ENCODE measurements around the gene GDNF.
"Not testable (repeated sequence)": the region's sequence is repeated elsewhere in the genome, so short reads cannot be mapped to it uniquely, and the experiment has no call there.

GDNF gene, protein sequence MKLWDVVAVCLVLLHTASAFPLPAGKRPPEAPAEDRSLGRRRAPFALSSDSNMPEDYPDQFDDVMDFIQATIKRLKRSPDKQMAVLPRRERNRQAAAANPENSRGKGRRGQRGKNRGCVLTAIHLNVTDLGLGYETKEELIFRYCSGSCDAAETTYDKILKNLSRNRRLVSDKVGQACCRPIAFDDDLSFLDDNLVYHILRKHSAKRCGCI

DNA sequence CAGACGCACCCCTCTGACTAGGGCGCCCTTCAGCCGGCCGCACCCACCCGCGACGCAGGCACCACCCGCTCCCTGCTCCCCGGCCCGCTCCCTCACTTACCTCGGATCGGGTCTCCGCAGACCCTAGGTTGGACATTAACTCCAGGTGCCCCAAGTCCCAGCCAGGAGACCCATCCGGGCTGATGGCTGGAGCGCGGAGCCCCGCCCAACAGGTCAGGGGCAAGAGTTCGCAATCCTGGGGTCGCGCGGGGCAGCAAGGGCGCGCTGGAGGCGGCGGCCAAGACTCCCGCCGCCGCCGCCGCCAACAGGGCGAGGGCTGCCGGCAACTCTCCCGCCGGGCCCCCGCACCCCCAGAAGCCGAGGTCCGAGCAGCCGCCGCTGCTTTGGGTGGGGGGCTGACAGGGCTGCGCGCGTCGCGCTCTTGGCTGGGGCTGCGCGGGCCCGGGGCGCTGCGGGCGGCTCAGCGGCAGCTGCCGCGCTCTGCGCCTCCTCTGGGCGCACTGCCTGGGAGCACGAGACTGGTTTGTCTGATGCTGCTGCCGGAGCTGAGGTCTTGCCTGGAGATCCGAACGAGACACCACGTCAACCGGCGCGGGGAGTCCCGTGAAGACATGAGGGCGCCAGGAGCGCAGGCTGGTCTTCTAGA, at the start of gene GDNF:
TSS of gene GDNF (minus strand) at position 635 of the 646 bp plus-strand sequence. CDS start 5,245 bp downstream, outside the sequence.
- no peak for DNase-seq

DNA sequence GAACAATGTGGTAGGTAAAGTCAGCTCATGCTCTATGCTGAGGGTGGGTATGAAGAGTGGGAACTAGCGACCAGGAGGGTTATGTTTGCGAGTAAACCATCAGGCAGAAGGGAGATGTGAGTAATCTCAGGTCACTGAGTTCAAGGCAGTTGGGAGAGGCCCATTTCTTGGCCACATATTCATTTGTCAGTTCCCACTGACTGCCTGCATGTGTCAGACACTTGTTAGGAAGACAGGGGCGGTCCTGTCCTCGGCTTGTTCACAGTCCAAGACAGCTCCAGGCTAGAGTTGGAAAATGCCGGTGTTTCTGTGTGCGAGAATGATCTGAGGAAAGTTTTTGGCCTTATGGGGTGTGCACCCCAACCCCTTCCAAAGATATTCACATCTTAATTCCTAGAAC, 48.6 kb upstream of the GDNF start:
- no peak for DNase-seq

DNA sequence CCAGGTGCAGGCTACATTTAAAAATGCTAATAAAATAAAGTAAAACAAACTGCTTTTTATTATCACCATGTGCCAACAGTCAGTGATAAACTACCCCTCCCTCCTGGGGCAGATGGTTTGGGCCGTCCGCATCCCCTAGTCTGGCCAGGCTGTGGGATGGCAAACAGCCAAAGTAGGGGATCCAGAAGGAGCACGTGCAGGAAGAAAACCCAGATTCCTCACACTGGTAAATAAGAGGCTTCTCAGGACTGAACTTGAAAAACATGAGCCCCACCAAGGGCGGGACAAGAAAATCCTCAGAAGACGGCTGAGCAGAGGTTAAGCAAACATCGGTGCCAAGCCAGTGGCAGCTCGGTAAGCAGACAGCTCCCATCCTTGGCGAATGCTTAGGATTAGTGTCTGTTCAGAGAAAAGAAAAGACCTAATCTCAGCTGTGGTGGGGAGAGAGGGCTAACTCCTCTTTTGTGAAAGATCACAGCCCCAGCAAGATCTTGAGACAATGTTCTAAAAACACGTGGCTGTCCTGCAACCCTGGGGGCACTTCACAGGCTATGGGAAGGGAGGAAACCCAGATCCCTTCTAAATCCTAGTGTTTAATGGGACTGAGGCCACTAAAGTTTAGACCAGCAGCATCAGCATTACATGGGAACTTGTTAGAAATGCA, 46.5 kb upstream of the GDNF start:
- no peak for DNase-seq

DNA sequence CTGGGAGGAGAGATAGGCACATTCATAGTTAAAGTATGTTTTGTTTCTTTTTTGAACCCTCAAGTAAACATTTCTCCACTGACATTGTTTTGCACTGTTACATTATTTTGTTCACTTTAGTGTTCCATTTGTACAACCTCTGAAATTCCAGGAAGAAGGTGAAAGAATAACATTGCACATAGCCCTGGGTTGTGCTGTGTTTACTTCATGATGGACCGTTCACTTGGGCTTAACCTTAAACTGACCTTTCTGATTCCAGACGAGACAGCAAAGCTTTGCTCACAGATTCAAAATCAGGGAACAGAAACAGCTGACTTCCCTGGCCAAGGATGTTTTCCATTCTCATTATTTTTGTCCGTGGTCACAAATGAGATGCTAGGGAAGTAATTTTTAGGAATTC, 42.8 kb upstream of the GDNF start:
- no peak for DNase-seq

DNA sequence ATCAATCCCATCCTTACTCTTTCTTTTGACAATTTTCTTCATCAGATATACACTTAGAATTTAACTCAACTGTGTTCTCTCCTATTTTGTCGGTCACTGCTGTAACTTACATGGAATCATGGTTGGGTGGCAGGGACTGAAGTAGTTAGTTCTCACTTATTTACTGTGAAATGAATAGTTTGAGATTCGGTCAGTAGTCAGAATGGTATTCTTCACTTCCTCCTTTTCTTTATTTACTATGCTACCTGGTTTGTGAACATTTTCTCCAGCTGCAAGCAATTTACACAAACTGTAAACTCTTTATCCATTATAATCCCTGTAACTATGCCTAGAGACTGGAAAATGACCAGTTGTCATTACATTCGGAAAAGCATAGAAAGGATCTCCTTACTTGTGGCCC, 41.5 kb upstream of the GDNF start:
- no peak for DNase-seq

DNA sequence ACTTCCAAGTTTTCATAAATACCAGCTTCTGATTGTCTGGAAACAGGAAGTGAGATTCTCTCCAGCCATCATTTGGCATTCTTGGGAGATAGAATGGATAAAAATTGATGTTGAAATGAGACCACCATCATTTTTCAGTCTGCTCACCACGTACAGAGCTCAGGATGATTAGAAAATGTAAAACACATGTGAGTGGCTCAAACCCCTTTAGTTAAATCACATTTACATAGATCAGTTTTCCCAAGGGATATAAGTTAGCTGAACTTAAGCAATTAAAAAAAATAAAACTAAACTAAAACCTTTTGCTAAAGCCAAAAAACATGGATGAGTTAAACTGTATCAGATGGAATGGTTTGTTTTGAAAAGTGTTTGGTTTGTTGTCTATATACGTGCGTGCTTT, 37.1 kb upstream of the GDNF start:
- DNase-seq = no peak

DNA sequence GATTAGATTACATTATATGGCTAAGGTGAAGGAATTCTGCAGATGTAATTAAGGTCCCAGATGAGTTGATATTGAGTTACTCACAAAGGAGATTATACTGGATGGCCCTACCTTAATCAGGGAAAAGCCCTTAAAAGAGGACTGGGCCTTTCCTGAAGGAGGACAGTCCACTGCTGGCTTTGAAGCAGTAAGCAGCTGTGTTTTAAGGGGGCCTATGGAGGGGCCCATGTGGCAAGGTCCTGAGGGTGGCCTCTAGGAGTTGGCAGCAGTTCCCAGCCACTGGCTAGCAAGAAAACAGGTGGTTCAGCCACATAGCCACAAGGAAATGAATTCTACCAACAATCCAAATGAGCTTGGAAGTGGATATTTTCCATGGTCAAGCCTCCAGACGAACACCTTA, 36.4 kb upstream of the GDNF start:
- no peak for DNase-seq

DNA sequence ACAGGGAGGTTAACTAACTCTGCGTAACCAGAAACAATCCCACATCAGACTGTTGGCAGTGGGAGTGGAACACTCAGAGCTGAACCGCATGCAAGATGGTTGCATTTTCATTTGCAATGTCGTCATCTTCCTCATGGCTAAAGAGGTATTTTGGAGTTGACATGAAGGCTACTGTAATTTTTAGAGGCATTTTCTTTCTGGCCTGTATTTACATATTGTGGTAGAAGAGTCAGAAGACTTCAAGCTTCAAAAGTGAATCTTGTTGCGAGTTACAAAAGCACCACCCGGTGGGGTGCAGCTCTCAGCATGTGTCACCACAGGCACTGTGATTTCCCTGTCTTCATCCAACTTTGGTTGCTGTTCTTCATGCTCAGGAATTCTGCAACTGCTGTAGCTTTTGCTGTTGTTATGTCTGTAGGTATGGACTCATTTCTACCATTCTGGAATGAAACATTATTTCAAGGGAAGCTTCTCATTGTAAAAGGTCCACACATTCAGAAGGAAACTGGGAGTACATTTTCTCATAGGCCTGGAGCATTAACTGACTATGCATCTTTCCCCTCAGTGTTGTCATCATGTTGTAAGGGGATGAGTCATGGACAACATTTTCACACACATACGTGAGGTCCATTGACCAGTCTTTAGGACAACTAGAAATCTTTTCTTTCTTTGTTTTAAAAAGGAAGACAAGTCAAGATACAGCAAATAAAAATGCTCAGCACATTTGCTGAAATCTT, 35.4 kb upstream of the GDNF start:
- no peak for DNase-seq

DNA sequence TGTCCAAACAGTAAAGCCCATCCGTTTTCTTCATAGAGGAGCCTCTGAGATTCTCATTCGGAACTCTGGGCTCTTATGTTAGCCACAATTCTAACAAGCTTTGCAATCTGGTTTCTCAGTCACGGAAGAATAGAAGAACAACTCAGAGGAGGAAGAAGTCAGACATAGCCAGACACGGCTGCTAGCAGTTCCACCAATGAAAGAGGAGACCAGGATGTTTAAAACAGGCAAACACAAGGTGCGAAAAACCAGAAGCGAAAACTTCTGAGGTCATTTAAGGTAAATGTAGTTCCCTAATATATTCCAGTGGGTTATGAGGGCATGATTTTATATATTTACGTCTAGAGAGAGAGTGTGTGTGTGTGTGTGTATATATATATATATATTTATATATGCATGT, 34.1 kb upstream of the GDNF start:
- DNase-seq = no peak

DNA sequence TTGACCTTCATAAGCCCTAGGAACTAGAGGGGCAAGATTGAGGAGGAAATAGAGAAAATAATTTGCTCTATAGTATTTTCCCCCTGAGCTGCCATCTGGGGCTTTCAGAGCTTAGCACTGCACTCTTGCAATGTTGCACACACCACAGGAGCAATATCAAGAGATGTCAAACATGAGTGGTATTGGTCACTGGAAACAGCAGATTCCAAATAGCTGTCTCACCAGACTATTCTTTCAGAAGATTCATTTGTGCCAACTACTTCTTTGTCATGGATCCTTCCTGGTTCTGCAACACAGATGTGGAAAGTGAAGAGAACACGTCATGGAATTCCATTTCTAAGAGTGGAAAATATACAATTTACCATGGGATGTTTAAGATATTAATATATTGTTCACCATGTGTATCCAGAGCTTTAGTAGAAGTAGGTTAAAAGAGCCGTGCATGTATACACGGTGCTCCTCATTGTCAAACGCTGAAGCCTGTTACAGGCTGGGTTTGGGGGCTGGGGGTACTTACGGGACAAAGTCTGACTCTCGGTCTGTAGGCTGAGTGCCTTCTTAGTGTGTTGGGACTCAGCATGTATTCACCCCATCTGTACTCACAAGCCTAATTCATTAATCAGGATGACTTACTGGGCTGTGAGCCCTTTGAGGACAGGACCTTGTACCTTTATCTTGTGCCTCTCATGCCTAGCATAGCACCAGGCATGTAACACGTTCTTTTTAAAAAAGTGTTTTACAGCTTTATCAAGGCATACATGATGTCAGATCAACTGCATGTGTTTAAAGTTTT, 31.4 kb upstream of the GDNF start:
- no peak for DNase-seq

DNA sequence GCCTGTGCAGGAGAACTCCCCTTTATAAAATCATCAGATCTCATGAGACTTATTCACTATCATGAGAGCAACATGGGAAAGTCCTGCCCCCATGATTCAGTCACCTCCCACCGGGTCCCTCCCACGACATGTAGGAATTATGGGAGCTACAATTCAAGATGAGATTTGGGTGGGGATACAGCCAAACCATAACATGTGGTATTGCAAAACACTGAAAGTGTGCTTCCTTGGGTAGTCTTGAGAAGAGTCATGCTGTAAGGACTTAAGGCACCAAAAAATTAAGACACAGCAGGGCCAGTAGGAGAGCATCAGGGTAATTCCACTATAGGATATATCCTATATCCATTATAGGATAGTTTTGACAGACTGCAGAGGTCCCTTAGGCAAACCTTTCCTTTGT, 29.4 kb upstream of the GDNF start:
- DNase-seq = no peak

DNA sequence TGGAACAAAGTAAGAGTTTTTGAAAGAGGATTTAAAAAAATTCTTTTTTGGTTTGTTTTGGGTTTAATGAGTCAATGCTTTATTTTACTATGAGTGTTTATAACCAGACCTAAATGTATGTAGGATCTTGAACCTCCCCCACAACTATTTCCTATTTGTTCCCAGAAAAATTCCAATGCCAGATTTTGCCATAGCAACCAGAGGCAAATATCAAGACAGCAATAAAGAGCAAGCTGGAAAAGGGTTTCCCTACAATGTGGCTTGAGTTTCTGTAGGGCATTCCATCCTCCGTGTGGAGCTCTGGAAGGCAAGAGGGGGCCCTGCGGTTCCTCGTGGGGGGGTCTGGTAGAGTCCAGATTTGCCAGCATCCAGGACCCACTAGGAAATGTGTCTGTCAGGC, 27.8 kb upstream of the GDNF start:
- DNase-seq = no peak

DNA sequence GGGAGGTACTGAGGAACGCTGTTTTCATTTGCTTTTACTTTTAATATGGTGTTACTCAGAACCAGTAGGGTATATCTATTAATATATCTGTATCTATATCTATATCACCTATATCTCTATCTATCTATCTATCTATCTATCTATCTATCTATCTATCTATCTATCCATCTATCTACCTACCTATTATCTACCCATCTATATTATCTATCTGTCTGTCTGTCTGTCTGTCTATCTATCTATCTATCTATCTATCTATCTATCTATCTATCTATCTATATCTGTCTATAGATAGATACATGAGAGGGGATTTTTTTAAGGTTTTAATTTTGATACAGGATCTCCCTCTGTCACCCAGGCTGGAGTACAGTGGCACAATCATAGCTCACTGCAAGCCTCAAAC, 23.1 kb upstream of the GDNF start:
- not testable (repeated sequence) for DNase-seq

DNA sequence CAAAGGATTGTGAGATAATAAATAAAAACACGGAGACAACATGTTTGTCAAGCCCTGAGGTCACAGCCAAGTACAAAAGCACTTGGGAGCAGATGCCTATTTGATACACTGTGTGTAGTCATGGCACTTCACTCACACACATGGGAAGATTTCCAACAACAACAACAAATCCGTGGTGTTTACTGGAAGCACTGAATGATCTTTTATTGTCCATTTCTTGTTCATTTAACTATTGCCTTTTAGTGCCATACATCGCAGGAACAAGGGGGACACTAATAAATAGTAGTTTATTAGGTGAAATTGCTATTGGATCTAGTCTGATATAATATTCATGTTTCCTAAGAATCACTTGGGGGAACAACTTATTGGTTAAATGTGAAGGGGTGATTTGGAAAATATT, 20.4 kb upstream of the GDNF start:
- no peak for DNase-seq

DNA sequence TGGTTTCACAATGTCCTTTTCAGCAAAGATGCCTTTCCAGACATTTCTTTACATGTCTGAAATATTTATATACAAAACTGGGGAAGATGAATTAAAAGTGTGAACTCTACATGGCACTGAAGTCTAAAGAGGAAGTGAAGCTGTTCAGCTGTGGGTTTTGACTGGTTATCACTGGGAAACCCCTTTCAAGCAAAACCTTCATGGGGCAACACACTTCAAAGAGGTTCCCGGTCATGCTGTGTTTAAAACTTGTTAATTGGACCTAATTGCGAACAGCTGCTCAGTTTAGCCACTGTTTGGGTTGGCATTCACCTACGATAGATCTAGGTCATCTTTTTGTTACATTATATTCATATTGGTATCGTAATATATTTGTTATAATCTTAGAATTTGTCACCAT, 20.0 kb upstream of the GDNF start:
- no peak for DNase-seq

DNA sequence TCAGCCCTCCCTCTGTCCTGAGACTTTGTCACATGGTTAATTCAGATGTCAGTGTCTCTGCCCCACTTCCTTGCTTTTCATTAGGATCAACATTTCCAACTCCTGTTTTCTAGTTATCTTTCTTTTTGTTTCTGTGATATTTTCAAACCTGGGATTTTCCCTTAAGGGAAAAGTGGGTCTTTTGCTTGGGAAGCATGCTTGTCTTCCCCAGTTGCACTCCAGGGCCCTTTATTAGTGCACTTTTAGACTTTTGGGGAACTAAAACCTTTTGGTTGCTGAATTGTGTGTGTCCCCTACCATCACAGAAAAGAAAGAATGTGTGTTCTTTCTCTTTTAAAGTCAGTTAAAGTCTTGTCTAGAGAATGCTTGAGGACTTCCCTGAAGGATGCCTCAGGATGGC, 18.4 kb upstream of the GDNF start:
- no peak for DNase-seq

DNA sequence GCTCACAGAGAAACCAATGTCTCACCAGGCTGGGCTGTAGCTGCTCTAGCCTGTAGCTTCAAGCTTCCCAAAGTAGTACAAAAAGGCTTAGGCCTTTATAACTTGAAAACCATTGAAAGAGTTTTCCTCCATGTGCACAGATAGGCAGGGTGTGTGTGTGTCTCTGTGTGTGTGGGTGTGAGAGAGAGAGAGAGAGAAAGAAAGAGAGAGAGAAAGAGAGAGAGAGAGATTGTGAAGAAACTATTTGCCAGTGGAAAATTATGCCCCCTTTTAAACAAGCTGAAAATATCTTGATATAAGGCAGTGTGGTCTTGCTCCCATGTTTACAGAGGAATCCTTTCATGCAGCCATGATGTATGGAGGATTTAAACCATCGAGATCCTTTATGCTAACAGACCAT, 17.9 kb upstream of the GDNF start:
- DNase-seq = no peak

DNA sequence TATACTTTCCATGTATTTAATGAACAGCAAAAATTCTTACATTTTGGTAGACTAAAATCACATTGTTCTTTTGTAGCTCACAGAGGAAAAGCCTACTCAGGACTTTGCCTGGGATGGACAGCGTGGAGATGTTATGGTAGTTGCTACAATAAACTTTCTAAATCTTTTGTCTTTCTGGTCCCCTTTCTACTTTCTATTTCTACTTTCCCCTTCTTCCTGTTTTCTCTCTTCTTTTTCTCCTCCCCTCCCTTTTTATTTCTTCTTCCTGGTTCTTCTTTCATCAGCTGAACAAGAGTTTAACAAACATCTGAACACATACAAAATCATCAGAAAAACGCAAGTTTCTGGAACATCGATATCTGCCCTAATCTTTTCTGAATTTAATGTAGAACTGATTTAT, 15.6 kb upstream of the GDNF start:
- DNase-seq = no peak

DNA sequence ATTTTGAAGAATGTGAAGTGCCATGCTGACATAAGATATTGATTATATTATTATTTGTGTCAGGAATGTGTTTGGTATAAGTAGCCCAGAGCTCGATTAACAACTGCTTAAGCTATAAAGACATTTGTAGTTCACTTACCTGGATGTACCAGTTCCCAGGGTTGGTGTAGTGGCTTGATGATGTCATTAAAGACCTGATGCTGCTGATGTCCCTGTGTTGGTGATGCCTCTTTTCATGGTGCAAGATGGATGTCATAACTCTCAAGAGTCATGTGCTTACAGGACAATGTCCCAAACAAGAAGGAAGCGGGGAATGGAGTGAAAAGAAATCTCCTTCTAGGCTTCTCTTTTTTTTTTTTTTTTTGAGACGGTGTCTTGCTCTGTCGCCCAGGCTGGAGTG, 11.5 kb upstream of the GDNF start:
- no peak for DNase-seq

DNA sequence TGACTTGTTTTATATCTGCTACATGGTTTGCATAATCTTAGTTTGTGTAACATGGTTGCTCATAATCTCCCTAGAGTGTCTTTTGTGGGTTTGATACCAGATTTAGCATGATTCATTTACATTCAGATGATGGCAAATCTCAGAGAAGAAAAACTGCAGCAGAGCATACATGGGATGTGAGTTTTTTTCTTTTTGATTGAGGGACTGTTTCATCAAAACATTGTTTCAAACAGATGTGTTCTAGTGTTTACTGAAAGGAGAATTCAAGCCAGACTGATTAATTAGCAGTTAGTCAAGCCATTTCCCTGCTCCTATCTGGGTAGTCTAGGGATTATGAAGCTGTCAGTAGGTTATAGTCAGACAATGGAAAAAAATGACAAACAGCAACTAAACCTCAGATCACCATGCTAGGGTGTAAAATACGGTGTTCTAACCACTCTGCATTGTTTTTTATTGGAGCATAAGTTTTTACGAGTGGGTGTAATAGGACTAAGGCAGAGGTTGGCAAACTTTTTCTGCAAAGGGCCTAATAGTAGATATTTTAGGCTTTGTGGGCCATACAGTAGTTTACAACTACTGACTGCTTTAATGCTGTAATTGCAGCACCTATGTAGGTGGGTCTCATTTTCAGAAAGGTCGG, 10.5 kb upstream of the GDNF start:
- DNase-seq = no peak

DNA sequence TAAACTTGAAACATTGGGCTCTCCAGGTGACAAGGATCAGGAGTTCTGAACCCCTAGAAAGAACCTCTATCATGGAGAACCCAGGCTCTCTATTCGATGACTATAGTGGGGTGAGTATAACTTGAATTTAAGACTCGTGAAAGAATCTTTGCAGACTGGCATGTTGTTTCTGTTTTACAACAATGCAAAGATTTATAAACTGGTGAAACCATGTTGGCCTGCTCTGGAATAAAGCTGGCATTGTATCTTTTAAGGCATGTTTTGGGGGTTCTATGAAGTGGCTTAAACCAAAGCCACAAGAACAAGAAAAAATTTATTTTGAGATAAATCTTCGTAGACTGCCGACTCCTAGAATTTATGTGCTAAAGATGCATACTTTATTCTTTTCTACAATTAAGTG, 9.8 kb upstream of the GDNF start:
- DNase-seq = no peak

DNA sequence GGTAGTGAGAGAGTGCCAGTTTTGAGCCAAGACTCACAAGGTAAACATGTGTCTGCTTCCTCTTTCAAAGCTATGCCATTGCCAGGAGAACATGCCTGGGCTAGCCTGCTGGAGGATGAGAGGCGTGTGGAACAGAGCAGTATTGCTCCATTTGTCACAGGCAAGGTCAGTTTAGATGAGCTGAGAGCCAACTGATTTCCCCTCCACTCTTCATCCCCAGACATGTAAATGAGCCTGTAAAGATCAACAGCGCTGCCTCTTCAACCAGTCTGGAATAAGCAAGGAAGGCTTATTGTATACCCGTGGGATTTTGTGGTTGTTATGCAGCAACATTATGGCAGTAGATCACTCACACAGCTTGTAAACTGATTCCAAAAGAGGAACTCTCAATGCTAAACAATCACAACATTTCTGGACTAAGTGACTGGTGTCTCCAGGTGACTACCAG, 8.2 kb upstream of the GDNF start:
- no peak for DNase-seq
